ENCODE measurements around the gene ALPI. TPM values are rescaled to one million over a fixed set of nuclear protein-coding genes. Genes with fewer than 3 reads are reported as not detected.
A peak's percentile ranks its signal among the peaks of the same experiment; 100 is the strongest.

The ALPI gene
- total RNA-seq, 1 experiment from 2014 or later = not detected

DNA sequence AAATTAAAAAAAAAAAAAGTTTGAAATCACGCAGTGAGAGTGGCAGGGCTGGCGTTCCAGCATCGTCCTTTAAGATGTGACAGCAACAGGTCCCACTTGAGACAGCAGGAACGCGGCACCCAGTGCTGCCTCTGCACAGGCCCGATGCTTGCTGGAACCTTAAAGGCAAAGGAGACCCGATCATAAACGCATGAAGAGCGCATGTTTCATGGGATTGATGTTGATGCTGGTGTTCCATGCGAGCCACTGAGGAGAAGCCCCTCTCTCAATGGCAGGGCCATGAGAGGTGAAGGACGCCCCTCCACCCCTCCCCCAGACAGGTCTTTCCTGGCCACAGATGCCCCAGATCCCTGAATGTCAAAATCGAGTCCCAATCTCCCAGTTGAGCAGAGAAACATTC is 17.9 kb upstream of the ALPI start:
- Histone ChIP-seq H4K20me1 (ENCODE audit: insufficient read depth) (no peaks in the 10 kb centered on the region), H3K27me3 (ENCODE audit: insufficient read depth, low read depth) (no peaks in the 10 kb centered on the region), H3K9me3 (ENCODE audit: insufficient read depth, low read depth) (no peaks in the 10 kb centered on the region), H3K4me2 (no peak overlapping the region), H3K79me2 (ENCODE audit: low read depth) (no peaks in the 10 kb centered on the region), H3K4me3 (no peak overlapping the region), H3K4me1 (replicated peaks; ENCODE audit: insufficient read depth) (peaks cover 10% of the 10 kb centered on the region), H3K36me3 (ENCODE audit: low read depth) (no peaks in the 10 kb centered on the region), H3K9me2 (ENCODE audit: insufficient read depth) (no peaks in the 10 kb centered on the region), H2AFZ (no peak overlapping the region), H3F3A (ENCODE audit: insufficient read depth, low read depth) (no peaks in the 10 kb centered on the region), H3K27ac (no peak overlapping the region)
- DNase-seq = no peak
- ChIA-PET POLR2A (ENCODE audit: unreplicated experiment) (no interaction called here), CTCF (no interaction called here)
- no peak for TF ChIP-seq EZH2 (IDR thresholded peaks at IDR 0.05; ENCODE audit: low read depth)
- TF ChIP-seq, protein P1, sequence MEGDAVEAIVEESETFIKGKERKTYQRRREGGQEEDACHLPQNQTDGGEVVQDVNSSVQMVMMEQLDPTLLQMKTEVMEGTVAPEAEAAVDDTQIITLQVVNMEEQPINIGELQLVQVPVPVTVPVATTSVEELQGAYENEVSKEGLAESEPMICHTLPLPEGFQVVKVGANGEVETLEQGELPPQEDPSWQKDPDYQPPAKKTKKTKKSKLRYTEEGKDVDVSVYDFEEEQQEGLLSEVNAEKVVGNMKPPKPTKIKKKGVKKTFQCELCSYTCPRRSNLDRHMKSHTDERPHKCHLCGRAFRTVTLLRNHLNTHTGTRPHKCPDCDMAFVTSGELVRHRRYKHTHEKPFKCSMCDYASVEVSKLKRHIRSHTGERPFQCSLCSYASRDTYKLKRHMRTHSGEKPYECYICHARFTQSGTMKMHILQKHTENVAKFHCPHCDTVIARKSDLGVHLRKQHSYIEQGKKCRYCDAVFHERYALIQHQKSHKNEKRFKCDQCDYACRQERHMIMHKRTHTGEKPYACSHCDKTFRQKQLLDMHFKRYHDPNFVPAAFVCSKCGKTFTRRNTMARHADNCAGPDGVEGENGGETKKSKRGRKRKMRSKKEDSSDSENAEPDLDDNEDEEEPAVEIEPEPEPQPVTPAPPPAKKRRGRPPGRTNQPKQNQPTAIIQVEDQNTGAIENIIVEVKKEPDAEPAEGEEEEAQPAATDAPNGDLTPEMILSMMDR (conservative IDR thresholded peaks at IDR 0.05) = no peak
- intact Hi-C loops (cut with micrococcal nuclease; ENCODE audit: unreplicated experiment) = loop anchor here (5.0 kb wide), 3 partner anchors 51 to 111 kb away; no protein-coding TSS in a partner anchor
- no TSS peak for BruUV-seq (replicated peaks)

DNA sequence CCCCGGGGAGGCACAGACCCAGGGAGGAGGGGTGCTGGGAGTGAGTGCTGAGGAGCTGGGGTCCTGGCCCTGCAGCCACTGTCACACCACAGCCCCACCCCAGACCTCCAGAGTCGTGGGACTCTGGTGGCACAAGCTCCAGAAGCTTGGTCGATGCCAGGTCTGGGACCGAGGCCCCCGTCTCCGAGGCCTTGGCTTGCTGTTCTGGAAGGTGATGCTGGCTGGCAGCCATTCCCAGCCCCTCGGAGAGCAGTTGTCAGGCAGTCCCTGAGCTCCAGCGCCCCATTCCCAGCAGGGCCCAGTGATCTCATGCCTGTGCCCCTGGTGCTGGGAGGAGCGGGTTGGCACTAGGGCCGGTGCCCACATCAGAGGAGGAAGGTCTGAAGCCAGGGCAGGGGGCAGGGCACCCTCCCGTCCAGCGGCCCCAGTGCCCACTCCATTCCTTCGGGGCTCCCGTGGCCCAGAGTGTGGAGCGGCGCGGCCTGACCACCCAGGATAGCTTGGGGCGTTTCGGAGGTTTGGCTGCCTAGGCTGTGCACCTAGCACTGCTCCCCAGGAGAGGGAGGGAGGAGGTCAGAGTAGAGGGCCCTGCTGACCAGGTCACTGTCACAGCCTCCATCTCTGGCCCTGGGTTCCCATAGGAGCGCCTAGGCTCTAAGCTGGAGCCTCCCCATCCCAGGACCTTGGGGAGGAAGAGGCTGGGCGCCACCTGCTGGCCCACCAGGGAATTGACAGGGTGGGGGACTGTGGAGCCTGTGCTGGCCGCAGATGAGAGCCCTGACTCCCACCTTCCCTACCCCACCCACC is 16.8 kb upstream of the ALPI start:
- Histone ChIP-seq H2AFZ (no peak overlapping the region), H3K27ac (no peak overlapping the region), H3K4me1 (replicated peaks; ENCODE audit: insufficient read depth) (peaks cover 10% of the 10 kb centered on the region), H3K27me3 (ENCODE audit: insufficient read depth, low read depth) (no peaks in the 10 kb centered on the region), H3K79me2 (ENCODE audit: low read depth) (no peaks in the 10 kb centered on the region), H3K9me3 (ENCODE audit: insufficient read depth, low read depth) (no peaks in the 10 kb centered on the region), H3K4me3 (no peak overlapping the region), H3F3A (ENCODE audit: insufficient read depth, low read depth) (no peaks in the 10 kb centered on the region), H4K20me1 (ENCODE audit: insufficient read depth) (no peaks in the 10 kb centered on the region), H3K9me2 (ENCODE audit: insufficient read depth) (no peaks in the 10 kb centered on the region), H3K4me2 (no peak overlapping the region), H3K36me3 (ENCODE audit: low read depth) (no peaks in the 10 kb centered on the region)
- TF ChIP-seq EZH2 (IDR thresholded peaks at IDR 0.05; ENCODE audit: low read depth) = no peak
- TF ChIP-seq, protein P1 (conservative IDR thresholded peaks at IDR 0.05) = peak; percentile 65
- DNase-seq = peak in 1 of 2 experiments; percentile 60
- BruUV-seq (replicated peaks) = no TSS peak
- CTCF ChIA-PET = interaction anchor here (0.6 to 0.7 kb wide), 6 partner anchors 14 to 835 kb away, joined by 3 to 8 read pairs (median 5); no protein-coding TSS in a partner anchor
- POLR2A ChIA-PET (ENCODE audit: unreplicated experiment) = interaction anchor here (0.7 kb wide), 1 partner anchor 766 kb away, joined by 3 read pairs; no protein-coding TSS in a partner anchor
- intact Hi-C loops (cut with micrococcal nuclease; ENCODE audit: unreplicated experiment) = loop anchor here (5.0 kb wide), 3 partner anchors 52 to 112 kb away; no protein-coding TSS in a partner anchor

DNA sequence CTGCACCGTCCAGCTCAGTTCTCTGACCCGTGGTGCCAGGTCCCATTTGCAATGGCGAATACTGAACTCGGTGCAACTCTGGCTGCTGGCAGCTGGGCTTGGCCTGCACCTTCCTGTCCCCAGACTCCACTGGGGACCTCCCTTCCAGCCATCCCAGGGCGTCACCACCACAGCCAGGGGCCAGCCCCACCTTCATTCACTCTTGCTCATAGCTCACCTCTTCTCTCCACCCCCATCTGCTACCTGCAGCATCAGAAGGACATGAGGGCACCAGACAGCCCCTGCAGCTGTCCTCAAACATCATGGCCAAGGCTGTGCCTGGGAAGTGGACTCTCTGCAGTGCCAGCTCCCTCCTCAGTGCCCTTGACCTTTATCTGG is 16.2 kb upstream of the ALPI start:
- H3K36me3 ChIP-seq (ENCODE audit: low read depth) = no peaks in the 10 kb centered on the region
- no peaks in the 10 kb centered on the region for H3K9me3 ChIP-seq (ENCODE audit: insufficient read depth, low read depth)
- BruUV-seq (replicated peaks) = no TSS peak
- no peak for TF ChIP-seq EZH2 (IDR thresholded peaks at IDR 0.05; ENCODE audit: low read depth)
- TF ChIP-seq, protein P1 (conservative IDR thresholded peaks at IDR 0.05) = peak; percentile 60
- no peaks in the 10 kb centered on the region for H3K9me2 ChIP-seq (ENCODE audit: insufficient read depth)
- H3K79me2 ChIP-seq (ENCODE audit: low read depth) = no peaks in the 10 kb centered on the region
- H4K20me1 ChIP-seq (ENCODE audit: insufficient read depth) = no peaks in the 10 kb centered on the region
- peaks cover 10% of the 10 kb centered on the region for H3K4me1 ChIP-seq (replicated peaks; ENCODE audit: insufficient read depth)
- no peaks in the 10 kb centered on the region for H3K27me3 ChIP-seq (ENCODE audit: insufficient read depth, low read depth)
- no peak overlapping the region for H3K27ac ChIP-seq
- H2AFZ ChIP-seq = no peak overlapping the region
- H3F3A ChIP-seq (ENCODE audit: insufficient read depth, low read depth) = no peaks in the 10 kb centered on the region
- no peak overlapping the region for H3K4me2 ChIP-seq
- ChIA-PET POLR2A (ENCODE audit: unreplicated experiment) (interaction anchor here (0.7 kb wide), 1 partner anchor 767 kb away, joined by 3 read pairs; no protein-coding TSS in a partner anchor), CTCF (interaction anchor here (0.6 to 0.7 kb wide), 4 partner anchors 477 to 835 kb away, joined by 4 to 8 read pairs (median 6); no protein-coding TSS in a partner anchor)
- DNase-seq = no peak
- intact Hi-C loops (cut with micrococcal nuclease; ENCODE audit: unreplicated experiment) = loop anchor here (1.0 to 5.0 kb wide), 8 partner anchors 52 to 637 kb away; partner anchors contain the start of gene NPPC
- no peak overlapping the region for H3K4me3 ChIP-seq

Measured in PC-9 (cell line).